ENCODE measurements around the gene GPR180. TPM values are rescaled to one million over a fixed set of nuclear protein-coding genes. Genes with fewer than 3 reads are reported as not detected.

Gene GPR180
- total and polyA plus RNA-seq, 4 donors: 1.7 to 7.0 (median 3.9) TPM

DNA sequence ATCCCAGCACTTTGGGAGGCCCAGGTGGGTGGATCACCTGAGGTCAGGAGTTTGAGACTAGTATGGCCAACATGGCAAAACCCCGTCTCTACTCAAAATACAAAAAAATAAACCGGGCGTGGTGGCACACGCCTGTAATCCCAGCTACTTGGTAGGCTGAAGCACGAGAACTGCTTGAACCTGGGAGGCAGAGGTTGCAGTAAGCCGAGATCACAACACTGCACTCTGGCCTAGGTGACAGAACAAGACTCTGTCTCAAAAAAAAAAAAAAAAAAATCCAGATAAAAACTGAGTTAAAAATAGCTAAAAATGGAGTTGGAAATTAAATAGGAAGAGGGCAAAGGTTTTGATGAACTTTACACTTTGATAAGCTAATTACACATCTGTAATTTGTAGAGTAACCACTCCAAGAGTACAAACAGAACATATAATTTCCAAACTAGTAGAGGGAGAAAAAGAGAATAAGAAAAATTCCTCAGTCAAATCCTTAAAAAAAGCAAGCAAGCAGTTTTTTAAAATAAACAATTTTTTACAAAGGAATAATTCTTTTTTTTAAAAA lies 16.0 kb upstream of the GPR180 start:
- 97 to 98% methylated on average over 6 of the region's 6 CpGs for WGBS, 2 donors

DNA sequence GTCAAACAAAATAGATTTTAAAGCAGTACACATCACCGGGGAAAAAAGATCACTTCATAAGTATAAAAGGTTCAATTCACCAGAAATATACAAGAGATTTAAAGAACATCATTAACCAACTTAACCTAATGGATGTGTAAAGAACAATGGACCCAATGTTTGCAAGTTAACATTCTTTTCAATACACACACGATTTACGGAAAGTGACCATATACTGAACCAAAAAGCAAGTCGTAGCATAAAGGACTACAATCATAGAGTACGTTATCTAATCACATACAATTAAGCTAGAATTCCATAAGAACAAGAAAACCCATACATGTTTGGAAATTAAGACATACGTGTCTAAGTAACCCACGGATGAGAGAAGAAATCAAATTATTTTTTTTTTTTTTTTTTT lies 15.3 kb upstream of the GPR180 start:
- 94 to 95% methylated on average over 7 of the region's 7 CpGs for WGBS, 2 donors
- H3K36me3 ChIP-seq (ENCODE audit: control insufficient read depth in 4 of 4, insufficient read depth in 4 of 4, low read length in 4 of 4): peaks cover 2 to 29% (median 18%) of the 10 kb centered on the region in 4 donors
- H3K27ac ChIP-seq (ENCODE audit: low read depth in 1 of 2, low read length in 1 of 2): no peak overlapping the region
- no peaks in the 10 kb centered on the region for H3K27me3 ChIP-seq (ENCODE audit: control insufficient read depth in 3 of 3, insufficient read depth in 3 of 3, low read length in 2 of 3)
- no peaks in the 10 kb centered on the region for H3K4me1 ChIP-seq (ENCODE audit: control insufficient read depth in 5 of 5, insufficient read depth in 5 of 5, low read length in 5 of 5)
- TF ChIP-seq, protein P1, sequence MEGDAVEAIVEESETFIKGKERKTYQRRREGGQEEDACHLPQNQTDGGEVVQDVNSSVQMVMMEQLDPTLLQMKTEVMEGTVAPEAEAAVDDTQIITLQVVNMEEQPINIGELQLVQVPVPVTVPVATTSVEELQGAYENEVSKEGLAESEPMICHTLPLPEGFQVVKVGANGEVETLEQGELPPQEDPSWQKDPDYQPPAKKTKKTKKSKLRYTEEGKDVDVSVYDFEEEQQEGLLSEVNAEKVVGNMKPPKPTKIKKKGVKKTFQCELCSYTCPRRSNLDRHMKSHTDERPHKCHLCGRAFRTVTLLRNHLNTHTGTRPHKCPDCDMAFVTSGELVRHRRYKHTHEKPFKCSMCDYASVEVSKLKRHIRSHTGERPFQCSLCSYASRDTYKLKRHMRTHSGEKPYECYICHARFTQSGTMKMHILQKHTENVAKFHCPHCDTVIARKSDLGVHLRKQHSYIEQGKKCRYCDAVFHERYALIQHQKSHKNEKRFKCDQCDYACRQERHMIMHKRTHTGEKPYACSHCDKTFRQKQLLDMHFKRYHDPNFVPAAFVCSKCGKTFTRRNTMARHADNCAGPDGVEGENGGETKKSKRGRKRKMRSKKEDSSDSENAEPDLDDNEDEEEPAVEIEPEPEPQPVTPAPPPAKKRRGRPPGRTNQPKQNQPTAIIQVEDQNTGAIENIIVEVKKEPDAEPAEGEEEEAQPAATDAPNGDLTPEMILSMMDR (IDR thresholded peaks at IDR 0.05; ENCODE audit: control extremely low read depth, extremely low read depth): no peak
- no peak overlapping the region for H3K4me3 ChIP-seq
- no peak overlapping the region for H3K9ac ChIP-seq (ENCODE audit: insufficient read depth in 1 of 2, low read length in 2 of 2)
- DNase-seq (no peak), ATAC-seq (ENCODE audit: insufficient read depth, low FRiP score) (no peak)
- H3K9me3 ChIP-seq (ENCODE audit: control insufficient read depth in 4 of 4, insufficient read depth in 3 of 4, low read length in 3 of 4): no peaks in the 10 kb centered on the region

More for the DNA sequence above, 16.0 kb upstream of the GPR180 start:
- no peak overlapping the region for H3K27ac ChIP-seq (ENCODE audit: low read depth in 1 of 2, low read length in 1 of 2)
- peaks cover 6 to 32% (median 22%) of the 10 kb centered on the region in 4 donors for H3K36me3 ChIP-seq (ENCODE audit: control insufficient read depth in 4 of 4, insufficient read depth in 4 of 4, low read length in 4 of 4)
- H3K27me3 ChIP-seq (ENCODE audit: control insufficient read depth in 3 of 3, insufficient read depth in 3 of 3, low read length in 2 of 3): no peaks in the 10 kb centered on the region
- no peak overlapping the region for H3K4me3 ChIP-seq
- H3K9ac ChIP-seq (ENCODE audit: insufficient read depth in 1 of 2, low read length in 2 of 2): no peak overlapping the region
- H3K9me3 ChIP-seq (ENCODE audit: control insufficient read depth in 4 of 4, insufficient read depth in 3 of 4, low read length in 3 of 4): no peaks in the 10 kb centered on the region
- ATAC-seq (ENCODE audit: insufficient read depth, low FRiP score): no peak
- no peak for DNase-seq
- no peaks in the 10 kb centered on the region for H3K4me1 ChIP-seq (ENCODE audit: control insufficient read depth in 5 of 5, insufficient read depth in 5 of 5, low read length in 5 of 5)
- TF ChIP-seq, protein P1 (IDR thresholded peaks at IDR 0.05; ENCODE audit: control extremely low read depth, extremely low read depth): no peak

DNA sequence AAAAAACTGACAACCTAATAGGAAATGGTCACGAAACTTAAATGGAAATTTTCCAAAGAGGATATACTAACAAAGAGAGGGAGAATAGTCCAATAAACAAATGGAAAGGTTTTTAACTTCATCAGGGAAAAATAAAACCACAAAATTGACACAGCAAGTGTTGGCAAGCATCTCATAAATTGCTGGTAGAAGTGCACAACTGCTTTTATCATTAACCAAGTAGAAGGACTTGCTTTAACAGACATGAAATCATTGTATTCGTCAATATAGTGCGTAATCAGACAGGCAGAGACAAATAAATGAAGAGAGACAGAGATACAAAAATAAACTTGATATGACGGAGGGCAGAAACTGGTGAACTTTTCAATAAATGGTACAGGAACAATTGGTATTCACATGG lies 13.1 kb upstream of the GPR180 start:
- H3K27me3 ChIP-seq (ENCODE audit: control insufficient read depth in 3 of 3, insufficient read depth in 3 of 3, low read length in 2 of 3): no peaks in the 10 kb centered on the region
- H3K4me3 ChIP-seq: no peak overlapping the region
- H3K36me3 ChIP-seq (ENCODE audit: control insufficient read depth in 4 of 4, insufficient read depth in 4 of 4, low read length in 4 of 4): peaks cover 3 to 21% (median 13%) of the 10 kb centered on the region in 4 donors
- H3K9me3 ChIP-seq (ENCODE audit: control insufficient read depth in 4 of 4, insufficient read depth in 3 of 4, low read length in 3 of 4): no peaks in the 10 kb centered on the region
- no peak for DNase-seq
- no peak overlapping the region for H3K27ac ChIP-seq (ENCODE audit: low read depth in 1 of 2, low read length in 1 of 2)
- no peak for ATAC-seq (ENCODE audit: insufficient read depth, low FRiP score)
- no peak overlapping the region for H3K9ac ChIP-seq (ENCODE audit: insufficient read depth in 1 of 2, low read length in 2 of 2)
- TF ChIP-seq, protein P1 (IDR thresholded peaks at IDR 0.05; ENCODE audit: control extremely low read depth, extremely low read depth): no peak
- 88 to 95% methylated on average over 4 of the region's 4 CpGs for WGBS, 2 donors
- no peaks in the 10 kb centered on the region for H3K4me1 ChIP-seq (ENCODE audit: control insufficient read depth in 5 of 5, insufficient read depth in 5 of 5, low read length in 5 of 5)

DNA sequence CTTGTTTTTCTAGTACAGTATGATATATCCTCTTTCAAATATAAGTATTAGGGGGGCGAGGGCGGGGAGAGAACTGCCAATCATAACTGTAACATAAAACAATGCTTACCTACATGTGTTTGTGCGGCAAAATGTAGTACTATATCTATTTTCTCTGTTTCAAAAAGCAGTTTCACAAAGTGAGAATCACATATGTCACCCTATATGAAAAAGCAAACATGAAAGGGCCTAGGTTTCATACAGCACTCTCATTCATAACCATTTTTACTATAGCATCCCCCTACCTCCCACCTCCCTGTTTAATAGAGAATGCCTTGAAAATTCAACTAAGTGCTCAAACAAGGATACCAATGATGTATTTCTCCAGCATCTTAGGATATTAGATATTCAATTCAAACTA lies 10.9 kb upstream of the GPR180 start:
- WGBS, 2 donors: 97 to 98% methylated on average over 3 of the region's 3 CpGs
- Histone ChIP-seq H3K9me3 (ENCODE audit: control insufficient read depth in 4 of 4, insufficient read depth in 3 of 4, low read length in 3 of 4) (no peaks in the 10 kb centered on the region), H3K27me3 (ENCODE audit: control insufficient read depth in 3 of 3, insufficient read depth in 3 of 3, low read length in 2 of 3) (no peaks in the 10 kb centered on the region), H3K4me1 (ENCODE audit: control insufficient read depth in 5 of 5, insufficient read depth in 5 of 5, low read length in 5 of 5) (peaks cover 0 to 17% (median 10%) of the 10 kb centered on the region in 5 donors), H3K36me3 (ENCODE audit: control insufficient read depth in 4 of 4, insufficient read depth in 4 of 4, low read length in 4 of 4) (peaks cover 3 to 12% (median 9%) of the 10 kb centered on the region in 4 donors), H3K4me3 (no peak overlapping the region), H3K9ac (ENCODE audit: insufficient read depth in 1 of 2, low read length in 2 of 2) (no peak overlapping the region), H3K27ac (ENCODE audit: low read depth in 1 of 2, low read length in 1 of 2) (no peak overlapping the region)
- TF ChIP-seq, protein P1 (IDR thresholded peaks at IDR 0.05; ENCODE audit: control extremely low read depth, extremely low read depth): no peak
- no peak for DNase-seq
- no peak for ATAC-seq (ENCODE audit: insufficient read depth, low FRiP score)

Measured in lung (tissue), 12 donors.